HG03558 (cell line): ENCODE results near the gene PNKD.

Source experiments
- ATAC-seq: cut with Tn5 transposase; IDR thresholded peaks from one replicate; pipeline ENCODE4 v1.9.1; 2021; ENCODE audit warnings: moderate number of reproducible peaks; ENCODE audit not compliant: unreplicated experiment; ENCODE audit errors: extremely low read depth

Gene PNKD

DNA sequence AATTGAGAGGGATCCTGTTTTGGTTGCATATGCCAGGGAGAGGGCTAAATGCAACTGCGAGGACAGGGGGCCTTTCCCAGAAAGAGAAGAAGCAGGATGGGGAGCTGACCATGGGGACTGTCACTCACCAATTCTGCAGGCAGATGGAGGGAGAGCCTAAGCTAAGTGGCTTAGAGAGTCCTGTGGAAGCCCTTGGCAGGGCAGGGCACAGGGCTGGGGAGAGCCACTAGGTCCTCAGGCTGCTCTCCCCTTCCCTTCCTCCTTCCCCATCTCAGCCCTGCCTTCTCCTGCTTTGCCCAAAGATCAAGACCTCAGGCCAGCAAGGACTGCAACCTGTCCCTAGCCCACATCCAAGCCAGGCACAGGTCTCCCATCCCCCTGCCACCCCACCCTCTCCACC, 62.0 kb downstream of the PNKD start:
- no peak for ATAC-seq

DNA sequence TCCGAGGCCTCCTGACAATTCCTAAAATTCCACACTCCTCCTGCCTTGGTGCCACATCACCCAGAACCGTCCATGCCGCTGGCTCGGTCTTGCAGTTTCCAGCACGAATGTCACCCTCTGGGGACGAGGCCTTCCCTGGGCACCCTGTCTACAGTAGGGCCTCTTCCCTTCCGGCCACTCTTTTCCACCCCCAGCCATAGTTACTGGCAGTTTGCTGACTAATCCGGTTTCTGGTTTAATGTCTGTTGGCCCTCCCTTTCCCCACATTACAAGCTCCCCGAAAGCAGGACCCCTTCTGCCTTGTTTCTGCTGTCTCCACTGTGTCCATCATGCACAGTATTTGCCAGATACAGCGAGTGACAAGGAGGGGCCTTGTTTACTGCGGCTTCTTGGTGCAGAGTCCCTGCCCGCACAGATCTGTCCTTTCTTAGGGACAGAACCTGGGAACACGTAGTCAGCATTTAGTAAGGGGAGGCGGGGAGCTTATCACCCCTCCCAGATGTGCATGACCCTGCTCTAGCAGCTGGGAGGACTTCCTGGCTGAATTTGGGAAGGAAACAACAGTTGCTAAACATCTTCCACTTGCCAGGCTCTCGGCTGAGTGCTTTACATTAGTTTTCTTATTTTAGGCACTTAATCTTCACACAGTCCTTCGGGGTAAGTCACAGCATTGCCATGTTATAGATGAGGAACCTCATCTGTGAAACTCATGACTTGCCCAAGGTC, 62.8 kb downstream of the PNKD start:
- no peak for ATAC-seq

DNA sequence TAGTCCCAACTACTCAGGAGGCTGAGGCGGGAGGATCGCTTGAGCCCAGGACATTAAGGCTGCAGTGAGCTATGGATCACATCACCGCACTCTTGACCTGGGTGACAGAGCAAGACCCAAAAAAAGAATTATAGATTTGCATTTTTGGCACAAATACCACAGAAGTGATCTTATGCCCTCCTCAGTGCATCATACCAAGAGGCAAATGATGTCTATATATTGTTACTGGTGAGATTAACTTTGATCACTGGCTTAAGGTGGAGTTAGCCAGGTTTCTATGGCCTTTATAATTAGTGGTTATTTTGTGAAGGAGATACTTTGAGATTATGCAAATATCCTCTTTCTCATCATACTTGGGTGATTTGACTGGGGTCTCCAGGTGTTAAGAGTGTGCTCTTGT, 64.2 kb downstream of the PNKD start:
- ATAC-seq: no peak

DNA sequence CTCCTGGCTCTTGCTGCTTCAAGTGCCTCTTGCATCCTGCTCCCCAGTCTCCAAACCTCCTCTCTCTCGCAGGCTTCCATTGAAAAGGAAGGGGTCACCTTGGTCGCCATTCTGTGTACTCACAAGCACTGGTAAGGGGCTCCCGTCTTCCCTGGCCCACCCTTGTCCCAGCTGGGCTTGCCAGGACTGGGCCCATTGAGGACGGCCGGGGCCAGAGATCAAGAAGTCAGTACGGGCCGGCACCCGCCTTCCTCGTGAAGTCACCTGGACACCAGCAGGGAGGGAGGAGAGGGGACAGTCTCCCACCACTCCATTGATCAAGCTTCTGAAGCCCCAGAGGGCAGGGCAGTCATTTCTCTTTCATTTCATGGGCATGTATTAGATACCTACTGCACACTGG, 70.3 kb downstream of the PNKD start:
- no peak for ATAC-seq

DNA sequence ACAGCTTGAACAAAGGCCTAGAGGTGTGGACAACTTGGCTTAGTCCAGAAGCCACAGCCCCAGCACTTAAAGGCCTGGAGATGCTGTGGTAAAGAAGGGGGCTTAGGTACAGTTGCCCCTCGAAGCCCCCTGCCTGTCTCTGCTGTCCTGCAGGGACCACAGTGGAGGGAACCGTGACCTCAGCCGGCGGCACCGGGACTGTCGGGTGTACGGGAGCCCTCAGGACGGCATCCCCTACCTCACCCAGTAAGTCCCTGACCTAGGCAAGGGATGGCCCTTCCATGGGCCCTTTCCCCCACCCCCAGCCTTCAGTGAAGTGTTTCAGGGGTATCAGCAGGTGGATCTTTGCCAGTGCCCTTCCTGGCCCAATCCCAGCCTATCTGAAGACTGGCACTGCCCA, 71.1 kb downstream of the PNKD start:
- ATAC-seq: no peak

DNA sequence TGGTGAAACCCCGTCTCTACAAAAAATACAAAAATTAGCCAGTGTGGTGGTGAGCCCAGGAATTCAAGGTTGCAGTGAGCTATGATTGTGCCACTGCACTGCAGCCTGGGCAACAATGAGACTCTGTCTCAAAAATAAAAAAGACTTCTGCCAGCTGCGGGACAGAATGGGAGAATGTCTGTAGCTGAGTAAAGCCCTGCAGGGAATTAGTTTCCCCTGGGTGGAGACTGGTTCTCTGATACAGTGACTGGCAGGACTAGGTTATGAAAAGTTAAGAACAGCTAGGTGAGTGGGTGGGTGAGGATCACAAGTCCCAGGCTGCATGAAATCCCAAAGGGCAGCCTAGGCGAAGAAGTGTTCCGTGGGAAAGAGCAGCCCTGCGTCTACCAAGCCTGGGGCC, 72.5 kb downstream of the PNKD start:
- no peak for ATAC-seq

DNA sequence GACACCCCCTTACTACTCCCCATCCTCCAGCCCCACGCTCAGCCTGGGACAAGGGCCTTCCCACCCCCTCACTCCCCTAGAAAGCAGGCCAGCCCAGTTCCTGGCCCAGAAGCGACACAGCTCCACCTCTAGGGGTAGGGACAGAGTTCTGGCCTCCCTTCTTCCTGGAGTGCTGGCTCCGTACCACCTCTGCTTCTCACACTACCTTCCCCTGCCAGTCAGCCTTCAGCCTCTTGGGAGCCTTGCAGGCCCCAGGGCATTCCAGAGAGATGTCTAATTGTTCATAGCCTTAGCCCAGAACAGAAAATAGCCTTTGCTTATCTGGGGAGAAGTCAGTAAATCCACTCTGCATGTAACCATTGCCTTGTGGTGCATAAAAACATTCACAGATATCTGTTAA, 73.3 kb downstream of the PNKD start:
- no peak for ATAC-seq

DNA sequence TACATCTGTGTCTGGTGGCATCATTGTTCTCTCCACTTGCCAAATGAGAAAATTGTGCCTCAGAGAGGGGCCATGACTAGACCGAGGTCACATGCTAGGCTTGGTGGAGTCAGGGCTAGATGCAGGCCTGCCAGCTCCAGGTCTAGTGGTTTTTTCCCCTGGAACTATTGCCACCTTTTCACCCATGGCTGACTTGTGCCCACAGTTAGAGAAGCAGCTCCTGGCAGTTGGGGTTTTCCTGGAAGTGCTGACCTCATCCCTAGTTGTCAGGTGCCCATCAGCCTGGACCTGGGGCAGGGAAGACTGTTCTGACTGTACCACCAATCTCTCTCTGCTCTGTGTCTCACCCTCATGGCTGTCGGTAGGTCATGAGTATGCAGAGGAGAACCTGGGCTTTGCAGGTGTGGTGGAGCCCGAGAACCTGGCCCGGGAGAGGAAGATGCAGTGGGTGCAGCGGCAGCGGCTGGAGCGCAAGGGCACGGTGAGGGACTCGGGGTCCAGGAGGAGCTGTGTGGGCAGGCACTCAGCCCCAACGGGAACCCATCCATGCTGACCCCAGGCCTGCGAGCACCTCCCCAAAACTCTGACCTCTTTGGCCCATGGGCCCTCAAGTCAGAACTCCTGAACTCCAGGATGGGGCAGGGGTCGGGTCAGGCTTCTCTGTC, 73.9 kb downstream of the PNKD start:
- no peak for ATAC-seq

DNA sequence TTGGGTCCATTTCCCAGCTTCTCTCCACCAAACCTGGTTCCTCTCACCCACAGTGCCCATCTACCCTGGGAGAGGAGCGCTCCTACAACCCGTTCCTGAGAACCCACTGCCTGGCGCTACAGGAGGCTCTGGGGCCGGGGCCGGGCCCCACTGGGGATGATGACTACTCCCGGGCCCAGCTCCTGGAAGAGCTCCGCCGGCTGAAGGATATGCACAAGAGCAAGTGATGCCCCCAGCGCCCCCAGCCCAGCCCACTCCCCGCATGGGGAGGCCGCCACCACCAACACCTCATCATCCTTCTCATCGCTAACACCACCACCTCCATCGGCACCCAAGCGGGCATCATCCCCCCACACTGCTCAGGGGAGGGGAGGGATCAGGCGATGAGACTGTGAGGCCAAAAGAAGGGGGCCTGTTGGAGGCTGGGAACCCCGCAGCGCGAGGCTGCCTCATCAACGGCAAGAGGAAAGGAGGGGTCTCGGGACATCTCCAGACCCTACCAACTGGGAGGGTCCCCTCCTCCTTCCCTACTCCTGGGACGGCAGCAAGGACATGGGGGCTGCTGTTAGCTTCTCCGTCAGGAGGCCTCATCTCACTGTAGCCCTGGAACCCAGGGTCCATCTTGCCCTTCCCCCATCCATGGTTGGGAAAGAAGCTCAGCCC, 74.6 kb downstream of the PNKD start:
- no peak for ATAC-seq

DNA sequence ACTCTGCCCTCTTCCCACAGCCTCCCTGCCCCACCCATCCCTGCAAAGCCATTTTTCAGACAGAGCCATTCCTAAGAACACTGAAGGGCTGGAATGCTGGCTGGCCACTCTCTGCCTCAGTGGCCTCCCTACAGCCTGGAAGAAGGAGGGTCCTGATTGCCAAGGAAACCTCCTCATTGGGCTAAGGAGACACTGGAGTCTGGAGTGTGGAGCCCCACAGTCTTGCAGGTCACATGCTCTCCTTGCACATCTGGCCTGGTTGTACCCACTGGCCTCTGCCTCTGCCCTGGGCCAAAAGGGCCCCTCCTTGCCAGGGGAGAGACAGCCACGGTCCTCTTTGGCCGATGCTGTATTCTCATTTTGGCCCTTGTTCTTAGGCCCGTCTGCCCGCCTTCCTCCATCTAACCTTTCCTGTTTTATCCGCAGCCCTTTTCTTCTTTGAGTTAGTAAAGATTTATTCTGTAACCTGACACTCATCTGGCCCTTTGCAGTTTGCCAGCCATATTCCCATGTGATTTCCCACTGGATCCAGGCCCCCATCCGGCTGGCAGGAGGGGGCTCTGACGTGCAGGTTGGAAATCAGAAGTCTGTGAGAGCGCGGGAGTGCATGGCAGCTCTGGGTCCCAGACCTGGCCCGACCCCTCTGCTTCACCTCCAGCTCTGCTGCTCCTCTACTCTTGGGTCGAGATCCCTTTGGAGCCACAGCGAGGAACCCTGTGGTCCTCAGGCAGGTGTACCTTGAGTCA, 75.3 kb downstream of the PNKD start:
- no peak for ATAC-seq

DNA sequence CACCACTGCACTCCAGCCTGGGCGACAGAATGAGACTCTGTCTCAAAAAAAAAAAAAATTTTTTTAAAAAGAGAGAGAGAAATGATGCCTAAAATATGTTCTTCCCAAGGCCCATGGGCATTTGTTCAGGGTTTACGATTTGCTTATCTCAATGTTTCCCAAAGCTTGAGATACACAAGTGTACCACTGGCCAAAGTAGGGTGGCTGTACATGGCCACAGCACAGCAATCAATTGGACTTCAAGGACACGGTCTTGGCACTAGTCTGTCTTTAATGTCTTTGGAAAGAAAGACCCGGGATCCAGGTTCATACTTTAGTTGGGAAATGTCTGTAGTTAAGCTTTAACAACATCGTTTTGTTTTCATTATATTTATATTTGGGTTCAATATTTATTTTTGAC, 76.9 kb downstream of the PNKD start:
- ATAC-seq: no peak

DNA sequence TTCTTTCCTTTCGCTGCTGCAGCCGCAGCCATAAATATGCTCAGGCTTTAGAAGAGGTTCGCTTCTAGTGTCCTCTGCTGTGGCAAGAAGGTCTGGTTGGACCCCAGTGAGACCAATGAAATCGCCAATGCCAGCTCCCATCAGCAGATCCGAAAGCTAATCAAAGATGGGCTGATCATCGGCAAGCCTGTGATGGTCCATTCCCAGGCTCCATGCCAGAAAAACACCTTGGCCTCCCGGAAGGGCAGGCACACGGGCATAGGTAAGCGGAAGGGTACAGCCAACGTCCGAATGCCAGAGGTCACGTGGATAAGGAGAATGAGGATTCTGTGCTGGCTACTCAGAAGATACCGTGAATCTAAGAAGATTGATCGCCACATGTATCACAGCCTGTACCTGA, 83.7 kb downstream of the PNKD start:
- ATAC-seq: no peak

DNA sequence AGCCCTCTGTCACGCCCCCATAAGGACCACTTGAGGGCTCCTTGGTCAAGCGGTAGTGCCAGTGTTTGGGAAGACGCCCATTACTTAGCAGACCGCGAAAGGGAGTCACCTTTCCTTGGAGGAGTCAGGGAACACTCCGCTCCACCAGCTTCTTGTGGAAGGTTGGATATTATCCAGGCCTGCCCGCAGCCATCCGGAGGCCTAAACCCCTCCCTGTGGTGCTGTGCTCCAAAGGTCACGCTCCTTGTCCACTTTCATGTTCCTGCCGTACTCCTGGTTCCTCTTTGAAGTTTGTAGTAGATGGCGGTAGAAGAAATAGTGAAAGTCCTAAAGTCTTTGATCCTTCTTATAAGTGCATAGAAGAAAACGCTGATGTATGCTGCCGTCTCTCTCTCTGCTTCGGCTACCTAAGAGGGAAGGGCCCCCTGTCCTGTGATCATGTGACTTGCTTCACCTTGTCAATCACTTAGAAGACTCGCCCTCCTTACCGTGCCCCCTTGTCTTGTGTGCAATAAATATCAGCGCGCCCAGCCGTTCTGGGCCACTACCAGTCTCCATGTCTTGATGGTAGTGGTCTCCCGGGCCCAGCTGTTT, 84.6 kb downstream of the PNKD start:
- no peak for ATAC-seq

DNA sequence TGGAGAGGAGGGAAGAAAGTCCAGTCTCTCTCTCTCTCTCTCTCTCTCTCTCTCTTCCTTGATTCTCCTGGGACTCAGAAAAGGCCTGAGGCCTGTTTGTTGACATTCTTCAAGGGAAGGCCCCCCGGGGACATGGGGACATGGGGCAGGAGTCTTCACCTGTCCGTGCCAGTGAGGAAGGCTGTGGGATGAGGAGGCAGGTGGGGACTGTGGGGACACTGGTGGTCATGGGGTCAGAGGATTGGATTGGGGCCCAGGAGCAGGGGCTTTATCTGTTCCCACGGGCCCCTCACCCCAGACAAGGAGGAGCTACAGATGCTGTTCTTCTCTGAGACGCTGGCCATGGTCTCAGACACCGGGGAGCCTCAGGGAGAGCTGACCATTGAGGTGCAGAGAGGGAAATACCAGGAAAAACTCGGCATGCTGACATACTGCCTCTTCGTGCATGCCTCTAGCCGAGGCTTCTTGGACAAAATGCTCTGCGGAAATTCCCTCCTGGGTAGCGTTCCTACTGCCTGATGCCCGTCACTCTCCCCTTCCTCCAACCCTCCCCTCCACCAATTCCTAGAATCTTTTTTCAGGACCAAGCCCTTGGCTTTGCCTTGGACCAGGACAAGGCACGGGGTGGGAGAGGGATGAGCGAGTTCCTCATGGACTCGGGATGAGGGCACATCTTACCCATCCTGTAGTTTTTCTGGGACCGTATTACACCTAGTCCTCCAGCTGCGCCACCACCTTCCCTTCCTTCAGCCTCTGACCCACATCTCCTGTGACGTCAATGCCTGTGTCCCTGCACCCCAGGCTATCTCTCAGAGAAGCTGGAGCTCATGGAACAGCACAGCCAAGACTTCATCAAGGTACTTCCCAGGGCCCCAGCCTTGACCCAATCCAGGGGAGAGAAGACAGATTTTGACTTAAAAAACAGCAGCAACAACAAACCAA, 87.2 kb downstream of the PNKD start:
- no peak for ATAC-seq

DNA sequence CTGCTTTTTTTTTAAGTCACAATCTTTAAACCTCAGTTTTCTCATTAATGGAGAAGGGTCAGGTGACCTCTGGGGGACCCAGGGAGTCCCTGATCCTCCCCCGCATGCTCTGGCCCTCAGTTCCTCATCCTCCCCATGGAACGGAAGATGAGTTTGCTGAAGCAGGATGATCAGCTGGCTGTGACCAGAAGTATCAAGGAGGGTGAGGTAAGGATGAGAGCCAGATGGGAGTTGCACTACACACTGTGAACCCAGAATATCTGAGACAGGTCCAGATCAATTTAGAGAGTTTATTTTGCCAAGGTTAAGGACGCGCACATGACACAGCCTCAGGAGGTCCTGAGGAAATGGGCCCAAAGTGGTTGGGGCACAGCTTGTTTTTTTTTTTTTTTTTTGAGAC, 90.1 kb downstream of the PNKD start:
- no peak for ATAC-seq

DNA sequence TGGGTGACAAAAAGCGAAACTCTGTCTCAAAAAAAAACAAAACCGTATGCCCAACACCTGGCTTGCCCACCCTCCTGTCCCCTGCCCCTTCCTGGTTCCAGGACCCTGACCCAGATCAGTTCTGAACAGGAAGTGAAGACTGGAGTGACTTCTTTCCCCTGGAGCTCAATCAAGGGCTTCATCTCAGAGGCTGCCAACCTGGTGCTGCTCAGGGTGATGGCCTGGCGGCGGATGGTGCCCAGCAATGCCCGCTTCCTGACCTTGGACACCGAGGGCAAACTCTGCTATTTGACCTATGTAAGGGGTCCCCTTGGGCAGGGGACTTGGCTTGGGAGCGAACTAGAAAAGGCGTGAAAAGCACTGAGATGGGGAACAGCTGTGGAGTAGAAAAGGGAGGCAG, 92.3 kb downstream of the PNKD start:
- ATAC-seq: no peak

DNA sequence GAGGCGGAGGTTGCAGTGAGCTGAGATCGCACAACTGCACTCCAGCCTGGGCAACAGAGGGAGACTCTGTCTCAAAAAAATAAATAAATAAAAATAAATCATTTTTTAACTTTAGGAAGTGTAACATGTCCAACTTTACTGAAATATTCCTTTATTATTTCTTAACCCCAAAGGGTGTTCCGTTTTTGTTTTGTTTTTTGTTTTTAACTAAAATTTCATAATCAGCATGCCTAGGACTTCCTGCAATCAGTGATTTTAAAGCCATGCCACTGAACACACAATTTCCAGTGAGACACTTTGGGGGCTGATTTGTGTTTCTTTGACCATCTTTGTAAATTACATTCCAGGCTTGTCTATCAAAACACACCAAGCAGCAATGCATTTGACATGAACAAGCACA, 93.4 kb downstream of the PNKD start:
- ATAC-seq: no peak

DNA sequence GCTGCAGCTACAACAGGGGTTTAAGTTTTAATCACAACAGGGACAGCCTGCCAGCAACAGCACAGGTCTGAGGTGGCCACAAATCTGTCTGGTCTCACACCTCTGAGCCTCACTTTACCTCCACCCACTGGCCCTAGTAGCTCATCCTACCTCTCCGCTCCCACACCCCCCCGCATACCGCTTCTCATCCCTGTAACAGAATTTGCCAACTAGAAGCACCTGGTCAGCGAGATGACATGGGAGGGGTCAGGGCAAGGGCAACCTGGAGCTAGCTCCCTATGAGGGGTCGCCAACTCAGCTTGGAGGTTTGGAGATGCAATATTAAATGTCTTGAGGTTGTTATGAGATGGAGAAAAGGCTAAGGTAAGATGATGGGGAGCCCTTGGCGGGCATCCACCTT, 93.9 kb downstream of the PNKD start:
- ATAC-seq: no peak

DNA sequence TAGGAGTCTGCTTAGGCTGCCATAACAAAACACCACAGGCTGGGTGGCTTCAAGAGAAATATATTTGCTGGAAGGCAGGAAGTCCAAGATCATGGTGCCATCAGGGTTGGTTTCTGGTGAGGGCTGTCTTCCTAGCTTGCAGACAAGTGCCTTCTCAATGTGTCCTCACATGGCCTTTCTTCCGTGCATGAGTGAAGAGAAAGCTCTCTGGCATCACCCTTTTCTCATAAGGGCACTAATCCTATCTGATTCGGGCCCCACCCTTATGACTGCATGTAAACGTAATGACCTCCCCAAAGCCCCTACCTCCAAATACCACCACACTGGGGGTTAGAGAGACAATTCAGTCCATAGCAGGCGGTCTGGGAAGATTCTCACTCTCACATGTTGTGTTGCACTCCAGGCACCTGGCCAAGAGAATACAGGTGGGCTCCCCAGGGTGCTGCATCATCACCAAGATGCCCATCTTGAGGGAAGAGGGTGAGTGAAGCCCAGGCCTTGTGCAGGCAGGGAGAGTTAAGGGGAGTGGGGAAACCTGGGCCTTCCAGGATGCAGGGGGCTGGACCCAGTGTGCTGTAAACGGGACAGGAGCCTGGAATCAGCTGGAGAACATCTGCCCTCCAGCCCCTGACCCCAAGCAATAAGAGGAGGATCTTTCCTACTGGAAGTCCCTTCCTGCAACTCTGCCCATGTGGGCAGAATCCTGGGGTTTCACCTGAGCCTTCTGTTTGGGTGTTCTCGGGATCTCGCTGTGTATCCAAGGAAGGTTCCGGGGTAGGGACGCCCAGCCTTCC, 96.5 kb downstream of the PNKD start:
- ATAC-seq: no peak
